RPMI8226 (cell line): Measurements from ENCODE around the gene ERMN.

ENCODE experiments used
- DNase-seq: peaks from one replicate; pipeline ENCODE4 v3.0.0-alpha.2; 2015

ERMN gene

DNA sequence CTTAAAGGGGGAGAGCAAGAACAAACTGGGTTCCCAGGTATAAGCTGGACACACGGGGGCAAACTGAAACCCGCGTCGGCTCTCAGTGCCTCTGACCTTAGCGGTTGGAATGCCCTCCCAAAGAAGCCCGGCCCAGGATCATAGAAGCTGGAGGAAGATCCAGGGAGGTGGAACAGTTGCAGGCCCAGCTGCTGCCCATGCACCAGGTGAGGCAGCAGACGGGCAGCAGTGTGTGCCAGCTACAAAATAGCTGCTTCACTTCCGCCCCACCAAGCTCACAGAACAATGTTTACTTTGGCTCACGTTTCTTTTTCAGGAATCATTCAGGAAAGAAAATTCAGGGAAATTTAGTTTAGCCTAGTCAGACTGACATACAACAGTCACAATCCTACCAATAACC is 3.9 kb upstream of the ERMN start:
- DNase-seq: no peak

DNA sequence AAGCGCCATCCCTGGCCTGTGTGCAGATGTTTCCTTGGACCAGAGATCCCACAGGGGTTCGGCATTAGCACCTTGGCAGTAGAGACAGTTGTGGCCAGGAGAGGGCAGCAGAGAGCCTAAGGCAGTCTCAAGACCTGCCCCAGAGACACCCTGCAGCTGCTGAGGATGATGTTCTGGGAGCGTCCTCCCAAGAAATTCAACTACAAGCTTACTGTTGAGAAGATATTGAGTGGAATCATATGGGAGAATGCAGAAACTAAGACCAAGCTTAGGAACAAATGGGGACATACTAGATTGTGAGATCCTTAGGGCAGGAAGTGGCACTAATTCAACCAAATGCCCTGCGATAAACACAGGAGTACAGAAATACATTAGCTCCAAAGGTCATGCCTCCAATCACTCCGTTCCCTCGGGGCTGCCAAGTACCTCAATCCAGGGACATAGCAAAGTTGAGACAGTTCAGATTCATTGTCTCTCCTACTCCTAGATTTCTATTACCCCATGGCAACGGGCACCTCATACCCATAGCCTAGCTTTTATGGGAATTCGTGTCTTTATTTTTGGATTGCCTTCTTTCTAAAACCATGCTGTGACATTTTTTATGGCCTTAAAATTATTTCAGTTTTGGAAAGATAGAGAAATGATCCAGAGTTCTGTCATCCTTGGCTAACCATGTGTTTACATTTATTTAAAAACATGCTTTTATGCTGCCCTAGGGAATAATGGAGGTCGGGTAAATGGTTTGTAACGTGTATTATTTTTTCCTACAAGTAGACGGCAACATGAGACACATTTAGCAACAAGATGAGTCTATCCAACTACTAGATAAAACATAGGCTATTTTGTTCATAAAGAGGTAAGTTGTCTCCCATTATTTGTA is 2.2 kb upstream of the ERMN start:
- DNase-seq: peak; percentile 81

DNA sequence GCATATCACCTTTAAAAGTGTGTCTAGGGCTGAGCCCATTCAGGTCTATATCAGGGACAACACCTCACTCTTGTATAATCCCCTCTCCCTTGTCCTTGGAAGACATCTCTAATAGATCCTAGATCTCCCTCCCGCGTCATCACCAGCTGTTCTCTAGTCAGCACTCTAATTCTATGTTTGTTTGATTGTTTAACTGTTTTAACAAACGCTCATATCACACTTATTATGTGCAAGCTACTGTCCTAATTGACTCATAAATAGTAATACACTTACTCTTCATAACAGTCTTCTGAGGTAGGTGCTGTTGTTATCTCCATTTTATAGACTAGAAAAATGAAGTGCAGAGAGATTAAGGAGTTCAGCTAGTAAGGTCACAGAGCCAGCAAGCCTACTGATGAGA is 1.6 kb upstream of the ERMN start:
- DNase-seq: no peak

DNA sequence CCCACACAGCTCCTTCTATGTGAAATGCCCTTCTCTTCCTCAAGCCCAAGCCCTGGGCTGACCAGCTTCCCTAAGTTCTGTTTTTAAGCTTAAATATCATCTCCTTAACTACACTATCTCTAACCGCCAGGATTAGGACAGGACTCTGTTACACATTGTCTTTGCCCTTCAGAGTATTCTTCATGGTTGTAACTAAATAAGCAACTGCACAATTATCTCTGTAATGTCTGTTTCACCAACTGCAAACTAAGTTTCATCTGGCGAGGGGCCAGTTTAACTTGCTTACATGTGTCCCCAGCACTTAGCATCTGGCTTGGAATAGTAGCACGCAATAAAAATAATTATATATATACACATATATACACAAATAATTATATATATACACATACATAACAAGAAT is 1.1 kb upstream of the ERMN start:
- no peak for DNase-seq

DNA sequence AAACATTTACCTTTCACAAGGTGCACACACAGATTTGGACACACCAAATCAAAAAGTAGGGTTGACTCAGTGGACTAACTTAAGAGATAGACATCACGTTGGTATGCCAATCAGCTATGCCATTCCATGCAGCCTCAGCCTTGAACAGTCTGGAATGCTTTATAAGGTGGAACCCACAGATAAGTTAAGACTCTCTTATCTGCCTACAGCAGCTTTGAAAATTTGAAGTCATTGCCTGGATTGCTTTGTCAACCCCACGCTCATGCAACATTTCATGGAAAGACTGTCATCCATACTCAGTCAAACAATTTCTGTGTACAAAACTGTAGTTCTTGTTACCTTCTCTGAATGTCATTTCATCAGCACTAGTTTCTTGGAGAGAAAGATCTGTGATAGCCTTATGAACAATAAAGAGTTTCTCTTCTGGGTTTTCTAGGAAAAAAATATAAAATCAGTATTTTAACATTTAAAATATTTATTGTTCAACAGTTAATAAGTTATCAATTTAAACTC is 1.2 kb downstream of the ERMN start:
- no peak for DNase-seq

DNA sequence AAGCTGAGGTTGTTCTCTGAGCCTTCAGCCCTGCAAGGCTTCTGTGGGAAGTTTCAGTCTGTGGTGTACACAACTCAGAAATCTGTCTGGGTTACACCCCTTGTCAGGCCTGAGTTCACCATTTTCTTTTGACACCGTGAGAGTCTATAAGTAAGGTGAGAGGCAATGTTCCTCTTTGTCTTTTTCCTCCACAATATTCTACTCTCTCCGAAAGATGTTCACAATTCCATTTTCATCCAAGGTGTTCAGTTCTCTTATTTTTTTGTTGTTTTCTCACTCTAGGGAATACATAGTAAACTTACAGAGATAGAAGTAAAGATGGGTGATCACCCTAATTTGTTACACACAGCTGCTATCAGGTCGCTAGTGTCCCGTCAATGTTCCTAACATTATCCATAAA is 3.2 kb downstream of the ERMN start:
- no peak for DNase-seq

DNA sequence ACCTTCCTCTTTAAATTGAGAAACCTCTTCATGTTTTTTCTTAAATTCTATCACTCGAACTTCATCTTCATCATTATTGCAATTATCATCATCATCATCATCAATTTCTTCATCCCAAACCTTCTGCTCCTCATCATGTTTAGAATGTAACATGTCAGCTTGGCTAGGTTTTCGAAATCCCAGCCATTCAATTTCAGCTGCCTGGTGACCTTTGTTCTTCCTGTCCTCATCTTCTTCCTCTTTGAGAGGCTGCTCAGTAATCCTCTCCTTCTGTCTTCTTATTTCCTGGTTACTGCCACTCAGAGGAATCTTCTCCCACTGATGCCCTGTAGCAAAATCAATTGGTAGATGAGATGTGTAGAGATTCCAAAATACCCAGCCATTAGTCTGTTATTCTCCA is 4.2 kb downstream of the ERMN start:
- DNase-seq: no peak

DNA sequence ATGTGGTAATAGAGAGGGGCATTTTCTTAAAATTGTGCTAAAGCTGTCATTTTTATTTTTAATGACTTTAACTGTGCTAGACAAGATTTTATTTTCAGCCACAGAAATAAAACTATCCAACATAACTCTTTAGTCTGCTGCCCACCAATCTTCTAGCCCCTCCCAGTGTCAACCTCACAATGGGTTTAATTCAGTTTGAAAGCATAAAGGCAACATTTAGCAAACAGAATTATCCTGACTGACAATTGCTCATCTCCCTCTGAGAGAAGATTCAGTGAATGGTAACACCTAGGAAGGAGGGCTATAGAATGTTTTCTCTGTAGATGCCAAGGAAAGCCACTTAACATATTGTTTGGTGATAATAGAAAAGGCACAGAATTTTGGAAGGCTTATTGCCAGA is 5.2 kb downstream of the ERMN start:
- DNase-seq: no peak

DNA sequence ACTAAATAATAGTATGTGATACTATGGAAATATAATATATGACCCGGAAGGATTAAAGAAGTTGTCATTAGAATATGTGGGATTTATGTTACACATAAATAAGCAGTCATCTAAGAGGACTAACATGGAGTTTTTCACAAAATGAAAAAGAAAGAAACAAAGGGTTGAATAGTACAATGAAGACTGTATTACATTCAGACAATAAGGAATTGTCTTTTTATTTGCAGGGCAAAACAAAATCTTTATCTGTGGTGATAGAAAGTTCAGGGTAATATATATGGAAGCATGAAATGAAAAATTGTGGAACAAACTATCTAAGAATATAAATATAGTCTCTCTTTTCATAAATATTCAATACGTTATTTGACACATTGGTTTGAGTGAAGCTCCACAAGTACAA is 5.8 kb downstream of the ERMN start:
- no peak for DNase-seq

DNA sequence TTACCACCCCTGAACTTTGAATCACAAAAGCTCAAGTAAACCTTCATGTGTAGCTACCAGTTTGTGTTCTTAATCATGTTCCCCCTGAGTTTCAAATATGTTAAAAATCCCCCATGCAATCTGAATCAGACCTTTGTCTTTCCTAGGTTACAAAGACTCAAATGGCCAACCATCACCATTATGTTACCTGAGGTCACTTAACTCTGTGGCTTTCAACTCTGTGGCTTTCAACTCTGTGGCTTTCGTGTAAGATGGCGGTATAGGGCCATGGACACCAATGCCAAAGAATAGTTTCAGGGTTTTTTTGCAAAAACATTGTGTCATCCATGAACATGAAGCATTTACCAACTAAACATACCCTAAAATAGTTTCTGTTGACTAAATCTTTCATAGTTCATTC is 6.7 kb downstream of the ERMN start:
- no peak for DNase-seq

DNA sequence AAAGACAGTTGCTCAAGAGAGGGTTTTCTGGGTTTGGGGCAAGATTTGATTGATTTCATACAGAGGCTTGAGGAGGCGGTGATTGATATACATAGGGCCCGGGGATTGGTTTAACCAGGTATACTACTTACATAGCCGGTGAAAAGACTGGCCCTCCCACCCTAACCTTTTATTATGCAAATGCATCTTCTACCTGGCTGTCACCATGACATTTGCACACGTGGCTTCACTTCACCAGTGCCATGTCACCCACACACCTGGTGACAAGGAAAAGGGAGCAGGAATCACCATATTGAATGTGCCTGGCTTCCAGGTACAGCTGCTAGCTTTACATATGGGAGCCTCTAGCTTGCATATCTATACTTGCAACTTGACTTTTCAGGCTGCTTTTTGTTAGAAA is 9.7 kb downstream of the ERMN start:
- no peak for DNase-seq

DNA sequence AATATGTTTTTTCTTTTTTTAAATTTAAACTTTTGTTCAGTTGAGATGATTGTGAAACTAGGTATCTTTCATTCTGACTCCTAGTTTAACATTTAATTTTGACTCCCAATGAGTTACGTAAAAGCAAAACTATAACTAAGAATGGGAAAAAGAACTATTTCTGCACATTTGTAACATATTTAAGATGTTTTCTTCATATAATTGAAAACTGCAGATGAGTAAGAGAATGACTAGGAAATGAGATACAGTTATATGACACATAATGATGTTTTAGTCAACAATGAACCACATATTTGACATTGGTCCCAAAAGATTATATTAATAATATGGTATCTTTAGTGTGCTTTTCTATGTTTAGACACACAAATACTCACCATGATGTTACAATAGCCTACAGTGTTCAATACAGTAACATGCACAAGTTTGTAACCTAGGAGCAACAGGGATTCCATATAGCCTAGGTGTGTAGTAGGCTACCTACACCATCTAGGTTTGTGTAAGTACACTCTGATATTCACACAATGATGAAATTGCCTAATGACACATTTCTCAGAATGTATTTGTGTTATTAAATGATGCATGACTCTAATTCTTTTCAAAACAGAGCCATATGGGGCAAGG is 12.6 kb downstream of the ERMN start:
- no peak for DNase-seq

DNA sequence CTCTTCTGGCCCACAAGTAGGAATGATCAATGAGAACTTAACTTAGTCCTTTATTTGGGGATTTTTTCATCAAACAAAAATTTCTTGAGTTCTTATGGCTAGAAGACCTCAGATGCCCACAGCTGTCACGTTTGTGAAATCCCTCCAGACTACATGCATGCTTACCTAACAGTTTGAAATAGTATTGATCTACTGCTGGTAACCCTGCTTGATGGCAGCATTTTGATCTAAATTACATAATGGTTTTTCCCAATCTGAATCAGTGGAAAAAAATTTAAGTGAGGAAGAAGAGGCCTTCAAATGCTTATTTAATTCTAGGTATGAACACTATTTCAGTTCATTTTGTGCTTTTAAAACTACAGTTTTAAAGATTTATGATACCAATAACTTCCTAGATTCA is 13.9 kb downstream of the ERMN start:
- no peak for DNase-seq

DNA sequence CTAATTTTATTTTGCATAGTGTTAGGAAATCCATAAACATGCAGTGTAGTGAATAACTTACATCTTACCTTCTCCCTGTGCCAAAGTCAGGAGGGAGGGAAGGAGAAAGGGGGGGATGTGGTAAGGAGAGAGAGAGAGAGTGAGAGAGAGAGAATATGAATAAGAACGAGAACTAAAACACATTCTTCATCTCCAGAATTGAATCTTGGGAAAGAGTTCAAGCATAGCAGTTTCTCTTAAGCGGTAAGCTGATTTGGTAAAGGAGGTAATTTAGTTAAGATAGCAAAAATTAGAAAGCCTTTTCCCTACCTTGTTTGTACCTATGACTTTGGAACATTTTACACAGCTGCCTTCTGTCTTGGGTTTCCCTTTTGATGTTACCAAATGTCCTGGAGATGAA is 15.7 kb downstream of the ERMN start:
- no peak for DNase-seq

DNA sequence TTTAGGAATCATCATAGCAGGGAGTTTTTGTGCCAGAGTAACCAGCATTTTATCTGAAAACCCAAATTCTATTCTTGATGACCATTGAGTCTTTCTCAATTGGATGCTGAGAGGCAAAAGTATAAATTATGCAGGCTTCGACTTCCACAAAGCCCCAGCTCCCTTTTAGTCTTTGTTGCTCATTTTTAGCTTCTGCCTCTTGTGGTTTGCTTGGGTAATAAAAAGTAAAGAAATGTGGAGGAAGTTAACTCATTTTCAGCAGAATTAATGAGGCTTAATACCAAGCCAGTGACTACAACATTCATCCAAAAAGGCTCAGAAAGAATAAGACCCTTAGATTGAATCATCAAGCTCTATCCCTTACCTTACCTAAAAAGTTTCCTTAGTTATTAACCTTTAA is 18.6 kb downstream of the ERMN start:
- no peak for DNase-seq

DNA sequence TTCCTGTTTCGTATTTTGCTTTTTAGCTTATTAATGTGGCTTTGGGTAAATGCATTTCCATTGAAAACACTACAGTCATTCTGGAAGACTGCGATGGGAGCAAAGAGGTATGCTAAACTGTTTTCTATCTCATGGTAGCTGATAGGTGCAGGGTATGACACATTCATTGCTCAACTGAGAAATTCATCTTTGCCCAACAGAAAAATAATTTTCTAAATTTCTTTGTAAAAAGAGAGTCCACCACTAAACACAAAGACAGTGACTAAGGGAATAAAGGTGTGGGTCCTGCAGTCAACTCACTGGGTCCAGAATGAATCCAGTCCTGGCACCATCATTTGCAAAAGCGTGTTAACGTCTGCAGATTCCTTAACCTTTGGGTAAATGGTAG is 19.9 kb downstream of the ERMN start:
- DNase-seq: no peak

DNA sequence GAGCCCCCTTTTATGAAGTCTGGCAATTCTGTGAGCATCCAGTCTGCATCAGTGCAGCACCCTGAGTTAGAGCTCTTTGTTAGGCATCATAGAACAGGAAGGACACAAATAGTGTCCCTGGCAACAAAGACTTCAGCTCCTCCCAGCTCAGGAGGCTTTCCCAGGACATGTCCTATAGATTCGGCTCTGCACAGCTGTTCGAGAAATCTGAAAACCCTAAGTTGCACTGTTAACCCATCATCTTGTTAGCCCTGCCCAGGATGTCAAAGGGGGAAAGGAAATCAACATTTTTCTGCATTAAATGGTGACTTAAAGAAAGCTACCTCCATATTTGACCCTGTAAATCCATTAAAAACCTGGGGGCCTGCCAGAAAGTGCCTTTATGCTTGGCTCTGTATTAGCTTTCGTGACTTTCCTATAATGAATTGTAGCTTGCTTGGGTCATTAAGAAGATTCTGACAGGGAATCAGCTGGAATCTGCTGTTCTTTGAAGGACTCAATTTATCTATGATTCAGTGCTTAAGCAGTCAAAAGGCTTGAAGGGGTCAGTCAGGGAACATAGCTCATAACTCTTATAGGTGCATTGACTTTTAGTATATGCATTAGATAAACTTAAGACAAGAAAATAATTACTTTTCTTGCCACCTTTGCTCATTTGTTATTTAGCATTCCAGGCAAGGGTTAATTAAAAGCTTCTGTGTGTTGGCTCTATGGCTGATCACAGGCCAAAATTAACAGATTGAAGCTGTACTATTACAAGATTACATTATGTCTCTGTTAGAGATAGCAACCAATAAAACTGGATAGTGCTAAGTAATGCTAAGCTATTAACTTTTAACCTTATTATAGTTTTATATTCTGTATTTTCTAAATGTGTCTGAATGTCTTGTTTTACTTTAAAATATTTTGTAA is 20.6 kb downstream of the ERMN start:
- DNase-seq: no peak

DNA sequence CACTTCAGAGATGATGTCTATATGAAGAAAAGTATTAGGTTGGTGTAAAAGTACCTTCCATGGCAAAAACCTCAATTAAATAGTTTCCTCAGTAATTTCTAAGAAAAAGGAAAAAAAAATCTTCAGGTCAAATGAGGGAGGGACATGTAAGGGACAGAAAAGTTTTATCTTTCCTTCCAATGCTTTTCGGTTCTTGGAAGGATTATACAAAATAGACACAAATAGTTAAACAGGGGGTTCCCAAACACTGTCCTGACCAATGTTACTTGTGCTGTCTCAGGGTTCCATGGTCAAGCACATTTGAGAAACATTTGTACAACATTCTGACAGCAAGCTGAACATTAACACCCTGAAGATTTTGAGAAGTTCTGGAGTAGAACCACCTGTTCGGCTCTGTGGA is 22.0 kb downstream of the ERMN start:
- no peak for DNase-seq

DNA sequence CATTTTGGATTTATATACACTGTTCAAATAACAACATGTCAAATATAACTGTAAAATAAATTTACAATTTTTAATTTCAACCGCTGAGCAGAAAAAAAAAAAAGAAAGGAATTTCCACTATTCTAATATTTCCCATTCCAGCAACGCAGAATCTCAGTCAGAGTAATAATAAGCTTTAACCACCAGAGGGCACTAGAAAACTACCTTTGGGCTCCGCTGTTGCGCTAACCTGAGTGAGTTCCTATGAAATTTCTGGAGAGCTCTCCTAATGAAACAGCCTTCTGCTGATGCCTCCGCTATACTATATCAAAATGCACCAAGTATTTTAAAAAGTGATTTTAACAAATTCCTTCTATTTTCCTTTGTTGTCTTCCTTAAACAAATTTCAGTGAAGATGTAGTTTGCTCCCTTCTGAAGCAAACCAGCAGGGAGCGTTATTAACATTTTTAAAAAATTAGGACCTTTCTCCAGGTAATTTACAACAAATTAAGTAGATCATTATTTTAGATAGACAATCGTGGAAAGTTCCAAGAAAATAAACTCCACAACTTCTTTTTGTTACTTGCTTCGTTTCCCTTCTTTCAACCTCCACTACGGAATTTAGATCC is 23.0 kb downstream of the ERMN start:
- peak; percentile 64 for DNase-seq

DNA sequence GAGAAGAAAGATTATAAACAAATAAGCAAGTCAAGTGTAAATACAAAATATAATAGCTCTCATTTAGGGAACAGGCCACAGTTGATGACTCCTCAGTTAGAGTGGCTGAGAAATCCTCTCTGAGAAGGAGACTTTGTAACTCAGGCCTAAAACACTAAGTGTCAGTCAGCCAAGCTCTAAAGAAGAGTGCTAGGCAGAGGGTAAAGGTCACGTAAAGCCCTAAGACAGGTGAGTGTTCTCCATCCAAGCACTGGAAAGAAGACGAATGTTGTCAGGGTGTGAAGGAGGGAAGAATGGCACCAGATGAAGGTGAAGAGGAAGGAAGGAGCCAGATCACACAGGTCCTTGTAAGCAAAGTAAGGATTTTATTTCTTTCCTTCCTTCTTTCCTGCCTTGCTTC is 24.3 kb downstream of the ERMN start:
- DNase-seq: no peak

DNA sequence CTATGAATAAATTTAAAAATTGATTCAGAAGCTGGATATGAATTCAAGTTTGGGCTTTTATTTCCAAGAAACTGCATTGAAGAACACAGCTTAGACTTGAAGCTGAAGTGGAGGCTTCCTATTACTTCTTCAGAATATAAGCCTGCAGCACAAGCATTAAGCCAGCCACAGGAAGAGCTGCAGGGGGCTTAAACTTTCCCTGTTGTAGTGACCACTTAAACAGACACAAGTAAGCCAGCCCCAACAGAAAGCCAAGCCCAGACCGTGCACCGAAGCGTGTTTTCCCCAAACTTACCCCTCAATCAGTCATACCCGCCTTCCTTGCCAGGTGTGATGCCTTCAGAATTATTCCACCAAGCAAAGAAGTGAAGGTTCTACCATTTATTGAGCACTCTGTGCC is 28.7 kb downstream of the ERMN start:
- no peak for DNase-seq

DNA sequence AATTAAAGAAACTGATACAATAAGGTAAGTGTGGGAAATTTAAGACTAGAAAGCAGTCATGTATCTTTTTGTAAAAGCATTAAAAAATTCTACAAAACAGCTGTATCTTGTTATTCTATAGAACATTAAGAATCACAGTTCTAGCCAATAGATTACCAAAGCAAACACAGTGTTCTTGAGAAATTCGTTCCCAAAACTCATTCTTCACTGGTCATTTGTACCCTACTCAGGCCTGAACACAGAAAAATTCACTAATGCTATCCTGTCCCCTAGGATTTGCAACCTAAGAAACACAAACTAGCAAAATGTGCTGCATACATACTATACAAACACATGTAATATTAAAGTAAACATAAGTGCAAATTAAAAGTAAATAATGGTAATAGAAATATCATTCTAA is 29.1 kb downstream of the ERMN start:
- DNase-seq: no peak

DNA sequence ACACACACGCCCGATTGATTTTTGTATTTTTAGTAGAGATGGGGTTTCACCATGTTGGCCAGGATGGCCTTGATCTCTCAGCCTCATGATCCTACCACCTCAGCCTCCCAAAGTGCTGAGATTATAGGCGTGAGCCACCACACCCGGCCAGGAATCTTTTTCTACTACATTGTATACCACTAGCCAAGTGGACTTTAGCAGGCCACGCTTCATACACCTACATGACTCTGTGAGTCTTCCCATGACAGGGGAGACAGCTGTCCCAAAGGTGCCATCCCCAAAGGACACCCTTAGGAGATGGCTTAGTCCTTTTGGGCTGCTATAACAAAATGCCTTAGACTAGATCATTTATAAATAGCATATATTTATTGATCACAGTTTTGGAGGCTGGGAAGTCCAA is 32.8 kb downstream of the ERMN start:
- DNase-seq: no peak
